ENCODE measurements around the gene GALNT2. TPM values are rescaled to one million over a fixed set of nuclear protein-coding genes. Genes with fewer than 3 reads are reported as not detected.

GALNT2 gene
- polyA plus RNA-seq, 1 donor = 47.1 TPM

GRCh38 chr1:230186874-230187273 lies 119.8 kb downstream of the GALNT2 start:
- Histone ChIP-seq H3K36me3 (ENCODE audit: control insufficient read depth, insufficient read depth, low read length) (no peaks in the 10 kb centered on the region), H3K27ac (ENCODE audit: low read length) (no peak overlapping the region)
- no peak for DNase-seq

GRCh38 chr1:230187290-230187689 lies 120.3 kb downstream of the GALNT2 start:
- DNase-seq = no peak
- peaks cover 12% of the 10 kb centered on the region for H3K4me1 ChIP-seq (ENCODE audit: control insufficient read depth, insufficient read depth, low read length)
- no peak overlapping the region for H3K4me3 ChIP-seq (ENCODE audit: low read length)
- no peaks in the 10 kb centered on the region for H3K36me3 ChIP-seq (ENCODE audit: control insufficient read depth, insufficient read depth, low read length)
- no peaks in the 10 kb centered on the region for H3K27me3 ChIP-seq (ENCODE audit: control insufficient read depth, insufficient read depth, low read length)
- peaks cover 4% of the 10 kb centered on the region for H3K9me3 ChIP-seq (ENCODE audit: control insufficient read depth, low read depth, low read length)
- no CpG with 5 or more reads among the region's 5 CpGs for WGBS (ENCODE audit: insufficient coverage, low lambda C conversion rate)
- no peak overlapping the region for H3K27ac ChIP-seq (ENCODE audit: low read length)

More at GRCh38 chr1:230186874-230187273, 119.8 kb downstream of the GALNT2 start:
- peaks cover 4% of the 10 kb centered on the region for H3K9me3 ChIP-seq (ENCODE audit: control insufficient read depth, low read depth, low read length)
- no CpG with 5 or more reads among the region's 4 CpGs for WGBS (ENCODE audit: insufficient coverage, low lambda C conversion rate)
- H3K27me3 ChIP-seq (ENCODE audit: control insufficient read depth, insufficient read depth, low read length) = no peaks in the 10 kb centered on the region
- peaks cover 12% of the 10 kb centered on the region for H3K4me1 ChIP-seq (ENCODE audit: control insufficient read depth, insufficient read depth, low read length)
- H3K4me3 ChIP-seq (ENCODE audit: low read length) = no peak overlapping the region

- Histone ChIP-seq H3K36me3 (ENCODE audit: control insufficient read depth, insufficient read depth, low read length) (no peaks in the 10 kb centered on the region), H3K27me3 (ENCODE audit: control insufficient read depth, insufficient read depth, low read length) (no peaks in the 10 kb centered on the region), H3K27ac (ENCODE audit: low read length) (no peak overlapping the region), H3K9me3 (ENCODE audit: control insufficient read depth, low read depth, low read length) (peaks cover 4% of the 10 kb centered on the region), H3K4me1 (ENCODE audit: control insufficient read depth, insufficient read depth, low read length) (peaks cover 12% of the 10 kb centered on the region), H3K4me3 (ENCODE audit: low read length) (no peak overlapping the region)
- no CpG with 5 or more reads among the region's 6 CpGs for WGBS (ENCODE audit: insufficient coverage, low lambda C conversion rate)
- DNase-seq = no peak
Observed at GRCh38 chr1:230188826-230189225, 121.8 kb downstream of the GALNT2 start.

GRCh38 chr1:230189341-230189740 lies 122.3 kb downstream of the GALNT2 start:
- DNase-seq = no peak
- WGBS (ENCODE audit: insufficient coverage, low lambda C conversion rate) = 45% methylated on average over 3 of the region's 8 CpGs
- no peaks in the 10 kb centered on the region for H3K27me3 ChIP-seq (ENCODE audit: control insufficient read depth, insufficient read depth, low read length)
- H3K4me1 ChIP-seq (ENCODE audit: control insufficient read depth, insufficient read depth, low read length) = peaks cover 12% of the 10 kb centered on the region
- H3K4me3 ChIP-seq (ENCODE audit: low read length) = no peak overlapping the region
- H3K27ac ChIP-seq (ENCODE audit: low read length) = no peak overlapping the region
- no peaks in the 10 kb centered on the region for H3K36me3 ChIP-seq (ENCODE audit: control insufficient read depth, insufficient read depth, low read length)
- H3K9me3 ChIP-seq (ENCODE audit: control insufficient read depth, low read depth, low read length) = peaks cover 2% of the 10 kb centered on the region

GRCh38 chr1:230189824-230190223 lies 122.8 kb downstream of the GALNT2 start:
- 80% methylated on average over 1 of the region's 5 CpGs for WGBS (ENCODE audit: insufficient coverage, low lambda C conversion rate)
- H3K4me3 ChIP-seq (ENCODE audit: low read length) = no peak overlapping the region
- no peaks in the 10 kb centered on the region for H3K36me3 ChIP-seq (ENCODE audit: control insufficient read depth, insufficient read depth, low read length)
- no peak overlapping the region for H3K27ac ChIP-seq (ENCODE audit: low read length)
- H3K9me3 ChIP-seq (ENCODE audit: control insufficient read depth, low read depth, low read length) = no peaks in the 10 kb centered on the region
- H3K4me1 ChIP-seq (ENCODE audit: control insufficient read depth, insufficient read depth, low read length) = peaks cover 12% of the 10 kb centered on the region
- DNase-seq = peak in 1 of 2 donors; percentile 67
- H3K27me3 ChIP-seq (ENCODE audit: control insufficient read depth, insufficient read depth, low read length) = no peaks in the 10 kb centered on the region

GRCh38 chr1:230191079-230191804 lies 124.2 kb downstream of the GALNT2 start:
- no peaks in the 10 kb centered on the region for H3K9me3 ChIP-seq (ENCODE audit: control insufficient read depth, low read depth, low read length)
- no peak overlapping the region for H3K4me3 ChIP-seq (ENCODE audit: low read length)
- peaks cover 4% of the 10 kb centered on the region for H3K4me1 ChIP-seq (ENCODE audit: control insufficient read depth, insufficient read depth, low read length)
- no peaks in the 10 kb centered on the region for H3K27me3 ChIP-seq (ENCODE audit: control insufficient read depth, insufficient read depth, low read length)
- no peak overlapping the region for H3K27ac ChIP-seq (ENCODE audit: low read length)
- no CpG with 5 or more reads among the region's 9 CpGs for WGBS (ENCODE audit: insufficient coverage, low lambda C conversion rate)
- DNase-seq = peak in 1 of 2 donors; percentile 20
- H3K36me3 ChIP-seq (ENCODE audit: control insufficient read depth, insufficient read depth, low read length) = peaks cover 3% of the 10 kb centered on the region

GRCh38 chr1:230191855-230192254 lies 124.8 kb downstream of the GALNT2 start:
- Histone ChIP-seq H3K36me3 (ENCODE audit: control insufficient read depth, insufficient read depth, low read length) (peaks cover 3% of the 10 kb centered on the region), H3K4me3 (ENCODE audit: low read length) (no peak overlapping the region), H3K9me3 (ENCODE audit: control insufficient read depth, low read depth, low read length) (no peaks in the 10 kb centered on the region), H3K4me1 (ENCODE audit: control insufficient read depth, insufficient read depth, low read length) (no peaks in the 10 kb centered on the region), H3K27me3 (ENCODE audit: control insufficient read depth, insufficient read depth, low read length) (no peaks in the 10 kb centered on the region), H3K27ac (ENCODE audit: low read length) (no peak overlapping the region)
- no peak for DNase-seq
- no CpG with 5 or more reads among the region's 4 CpGs for WGBS (ENCODE audit: insufficient coverage, low lambda C conversion rate)

- H3K4me1 ChIP-seq (ENCODE audit: control insufficient read depth, insufficient read depth, low read length) = no peaks in the 10 kb centered on the region
- H3K36me3 ChIP-seq (ENCODE audit: control insufficient read depth, insufficient read depth, low read length) = peaks cover 3% of the 10 kb centered on the region
- H3K4me3 ChIP-seq (ENCODE audit: low read length) = no peak overlapping the region
- no peaks in the 10 kb centered on the region for H3K9me3 ChIP-seq (ENCODE audit: control insufficient read depth, low read depth, low read length)
- no CpG with 5 or more reads among the region's 7 CpGs for WGBS (ENCODE audit: insufficient coverage, low lambda C conversion rate)
- no peak for DNase-seq
- H3K27me3 ChIP-seq (ENCODE audit: control insufficient read depth, insufficient read depth, low read length) = no peaks in the 10 kb centered on the region
- H3K27ac ChIP-seq (ENCODE audit: low read length) = no peak overlapping the region
Observed at GRCh38 chr1:230194525-230194924, 127.5 kb downstream of the GALNT2 start.

GRCh38 chr1:230195199-230195598 lies 128.2 kb downstream of the GALNT2 start:
- no peaks in the 10 kb centered on the region for H3K9me3 ChIP-seq (ENCODE audit: control insufficient read depth, low read depth, low read length)
- no peak overlapping the region for H3K27ac ChIP-seq (ENCODE audit: low read length)
- no peak overlapping the region for H3K4me3 ChIP-seq (ENCODE audit: low read length)
- no peak for DNase-seq
- no peaks in the 10 kb centered on the region for H3K27me3 ChIP-seq (ENCODE audit: control insufficient read depth, insufficient read depth, low read length)
- H3K4me1 ChIP-seq (ENCODE audit: control insufficient read depth, insufficient read depth, low read length) = no peaks in the 10 kb centered on the region
- peaks cover 3% of the 10 kb centered on the region for H3K36me3 ChIP-seq (ENCODE audit: control insufficient read depth, insufficient read depth, low read length)
- no CpG with 5 or more reads among the region's 3 CpGs for WGBS (ENCODE audit: insufficient coverage, low lambda C conversion rate)

- Histone ChIP-seq H3K9me3 (ENCODE audit: control insufficient read depth, low read depth, low read length) (no peaks in the 10 kb centered on the region), H3K36me3 (ENCODE audit: control insufficient read depth, insufficient read depth, low read length) (peaks cover 3% of the 10 kb centered on the region), H3K27me3 (ENCODE audit: control insufficient read depth, insufficient read depth, low read length) (no peaks in the 10 kb centered on the region), H3K4me1 (ENCODE audit: control insufficient read depth, insufficient read depth, low read length) (no peaks in the 10 kb centered on the region), H3K27ac (ENCODE audit: low read length) (no peak overlapping the region), H3K4me3 (ENCODE audit: low read length) (no peak overlapping the region)
- no peak for DNase-seq
- no CpG with 5 or more reads among the region's 5 CpGs for WGBS (ENCODE audit: insufficient coverage, low lambda C conversion rate)
Observed at GRCh38 chr1:230196077-230196476, 129.0 kb downstream of the GALNT2 start.
